Measurements from ENCODE around the gene HOMER2. TPM values are rescaled to one million over a fixed set of nuclear protein-coding genes. Genes with fewer than 3 reads are reported as not detected.

The HOMER2 gene
- total and polyA plus RNA-seq, 2 of the 13 experiments (the other 11 are each of a cell fraction or from before 2014, with no cell fraction given), result 12.9 to 14.1 TPM

DNA sequence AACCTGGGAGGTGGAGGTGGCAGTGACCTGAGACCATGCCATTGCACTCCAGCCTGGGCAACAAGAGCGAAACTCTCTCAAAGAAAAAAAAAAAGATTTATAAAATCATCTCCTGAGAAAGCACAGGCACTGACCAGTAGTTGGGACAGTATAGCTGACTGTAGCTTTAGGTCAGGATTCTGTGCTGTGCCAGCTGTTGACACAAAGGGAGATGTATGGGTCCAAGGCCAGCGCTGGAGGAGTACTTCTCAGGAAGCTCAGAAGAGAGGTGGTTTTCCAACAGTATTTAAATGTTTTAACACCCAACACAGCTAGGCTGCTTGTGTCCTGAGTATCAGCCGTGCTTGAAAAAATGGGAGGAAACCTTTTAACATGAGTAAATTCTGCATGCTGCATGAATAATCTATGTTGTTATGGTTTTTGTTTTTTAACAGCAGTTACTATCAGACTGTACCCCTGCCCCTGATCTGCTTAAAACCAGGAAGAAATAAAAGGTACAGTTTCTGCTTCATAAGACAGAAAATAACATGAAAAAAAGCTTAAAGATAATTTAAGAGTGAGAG lies 40.0 kb upstream of the HOMER2 start:
- Histone ChIP-seq H3K27me3 (ENCODE audit: control insufficient read depth in 1 of 2, insufficient read depth in 2 of 2, low read length in 2 of 2) (no peaks in the 10 kb centered on the region; a peak in 1 of 5 replicates), H3K9me3 (ENCODE audit: low read length) (no peaks in the 10 kb centered on the region), H3K4me2 (ENCODE audit: low read depth, low read length) (no peak overlapping the region), H3K27ac (ENCODE audit: extremely low read length, insufficient read depth, low read length) (no peak overlapping the region), H3K9ac (ENCODE audit: insufficient read depth, low read depth, low read length) (no peak overlapping the region), H3K36me3 (replicated peaks in 1 of 2; ENCODE audit: control insufficient read depth in 1 of 2, insufficient read depth in 2 of 2, low read length in 2 of 2) (peaks cover 0 to 13% of the 10 kb centered on the region in 2 experiments; a peak in 1 of 5 replicates), H2AFZ (ENCODE audit: low read length) (no peak overlapping the region), H3K4me1 (ENCODE audit: insufficient read depth, low read length) (peaks cover 7% of the 10 kb centered on the region), H3K79me2 (ENCODE audit: insufficient read depth, low read length) (peaks cover 2% of the 10 kb centered on the region), H4K20me1 (ENCODE audit: insufficient read depth, low read length) (no peaks in the 10 kb centered on the region), H3K4me3 (replicated peaks in 1 of 3; ENCODE audit: insufficient read depth in 1 of 3, low read depth in 2 of 3, low read length in 3 of 3) (no peak overlapping the region)
- FAIRE-seq (no peak), ATAC-seq (peak; percentile 71), DNase-seq (ENCODE audit: low spot score) (no peak)
- TF ChIP-seq RERE (CRISPR knock-in tag; IDR thresholded peaks at IDR 0.05; ENCODE audit: low read depth) (no peak), PHF20 (CRISPR knock-in tag; IDR thresholded peaks at IDR 0.05) (no peak), ZNF12 (CRISPR knock-in tag; IDR thresholded peaks at IDR 0.05) (0 out of 2 replicates have a peak, but pooled peaks have one; percentile 22)
- ChIA-PET POLR2A (interaction anchor here (2.4 kb wide), 1 partner anchor 19 kb away, joined by 7 read pairs; the partner anchor contains the start of gene C15orf40), CTCF (ENCODE audit: low intra/inter-chr PET ratio, low total read pairs) (no interaction called here)
- WGBS (ENCODE audit: low lambda C conversion rate), result 89% methylated on average over 3 of the region's 3 CpGs
- BruUV-seq (replicated peaks), result no TSS peak
- in situ Hi-C loops (cut with HindIII; ENCODE audit: extremely low pct_ligation_motif_present, low pct_unique_long_range_greater_than_20kb), result no loop called here
- intact Hi-C loops (cut with micrococcal nuclease; ENCODE audit: unreplicated experiment), result no loop called here
